ENCODE data around the gene CDK17. TPM values are rescaled to one million over a fixed set of nuclear protein-coding genes. Genes with fewer than 3 reads are reported as not detected.

The CDK17 gene
- total RNA-seq, 4 donors from 2014 or later, result 65.1 to 89.4 (median 71.2) TPM

DNA sequence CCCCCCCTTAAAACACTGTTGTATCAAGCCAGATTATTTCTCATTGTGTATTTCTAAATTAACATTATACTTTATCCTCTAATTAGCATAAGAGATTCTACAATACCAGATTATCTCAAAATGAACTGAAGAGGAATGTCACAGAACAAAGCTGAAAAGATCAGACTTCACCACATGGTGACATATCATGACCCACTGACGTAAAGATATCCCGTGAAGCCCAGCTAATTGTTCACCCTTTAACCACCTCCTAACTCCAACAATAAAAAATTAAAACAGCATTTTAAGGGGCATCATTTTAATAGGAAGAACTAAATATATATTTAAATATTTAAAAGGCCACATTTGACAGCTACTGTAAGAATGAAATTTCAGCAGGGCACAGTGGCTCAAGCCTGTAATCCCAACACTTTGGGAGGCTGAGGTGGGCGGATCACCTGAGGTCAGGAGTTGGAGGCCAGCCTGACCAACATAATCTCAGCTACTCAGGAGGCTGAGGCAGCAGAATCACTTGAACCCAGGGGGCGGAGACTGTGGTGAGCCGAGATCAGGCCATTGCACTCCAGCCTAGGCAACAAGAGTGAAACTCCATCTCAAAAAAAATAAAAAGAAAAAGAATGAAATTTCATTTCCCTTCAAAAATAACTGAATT, 29.0 kb downstream of the CDK17 start:
- Histone ChIP-seq H3K27ac (peak overlapping the region in 1 of 4 donors; percentile 15), H3K27me3 (no peaks in the 10 kb centered on the region), H3K36me3 (no peaks in the 10 kb centered on the region), H3K9me3 (no peaks in the 10 kb centered on the region), H3K4me3 (no peak overlapping the region), H3K4me1 (peaks cover 0 to 78% (median 24%) of the 10 kb centered on the region in 4 donors)
- 54 to 56% methylated on average over 5 of the region's 5 CpGs for WGBS, 2 donors
- TF ChIP-seq, protein P1, sequence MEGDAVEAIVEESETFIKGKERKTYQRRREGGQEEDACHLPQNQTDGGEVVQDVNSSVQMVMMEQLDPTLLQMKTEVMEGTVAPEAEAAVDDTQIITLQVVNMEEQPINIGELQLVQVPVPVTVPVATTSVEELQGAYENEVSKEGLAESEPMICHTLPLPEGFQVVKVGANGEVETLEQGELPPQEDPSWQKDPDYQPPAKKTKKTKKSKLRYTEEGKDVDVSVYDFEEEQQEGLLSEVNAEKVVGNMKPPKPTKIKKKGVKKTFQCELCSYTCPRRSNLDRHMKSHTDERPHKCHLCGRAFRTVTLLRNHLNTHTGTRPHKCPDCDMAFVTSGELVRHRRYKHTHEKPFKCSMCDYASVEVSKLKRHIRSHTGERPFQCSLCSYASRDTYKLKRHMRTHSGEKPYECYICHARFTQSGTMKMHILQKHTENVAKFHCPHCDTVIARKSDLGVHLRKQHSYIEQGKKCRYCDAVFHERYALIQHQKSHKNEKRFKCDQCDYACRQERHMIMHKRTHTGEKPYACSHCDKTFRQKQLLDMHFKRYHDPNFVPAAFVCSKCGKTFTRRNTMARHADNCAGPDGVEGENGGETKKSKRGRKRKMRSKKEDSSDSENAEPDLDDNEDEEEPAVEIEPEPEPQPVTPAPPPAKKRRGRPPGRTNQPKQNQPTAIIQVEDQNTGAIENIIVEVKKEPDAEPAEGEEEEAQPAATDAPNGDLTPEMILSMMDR (IDR thresholded peaks at IDR 0.05), result no peak
- TF ChIP-seq EP300 (IDR thresholded peaks at IDR 0.05) (no peak), POLR2A (IDR thresholded peaks at IDR 0.05) (no peak)
- no peak for DNase-seq (ENCODE audit: low spot score in 2 of 2)

DNA sequence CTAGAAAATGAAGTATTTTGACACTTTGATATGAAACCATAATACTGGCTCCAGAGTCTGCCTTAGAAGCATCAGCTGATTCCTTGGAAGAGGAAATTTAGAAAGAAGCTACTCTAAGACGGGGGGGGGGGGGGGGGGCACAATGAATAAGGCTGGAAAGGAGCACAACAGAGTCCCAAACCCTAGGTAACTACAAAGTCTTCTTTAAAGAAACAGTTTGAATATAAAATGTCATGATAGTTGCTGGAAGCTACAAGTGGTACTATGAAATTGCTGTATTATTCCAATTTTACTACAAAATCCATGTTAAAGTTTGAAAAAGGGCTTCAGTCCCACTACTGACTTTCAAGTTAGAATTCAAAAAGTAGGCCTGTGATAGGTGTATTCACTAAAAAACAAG, 31.6 kb downstream of the CDK17 start:
- Histone ChIP-seq H3K36me3 (no peaks in the 10 kb centered on the region), H3K4me1 (peaks cover 0 to 63% (median 15%) of the 10 kb centered on the region in 4 donors), H3K9me3 (no peaks in the 10 kb centered on the region), H3K4me3 (no peak overlapping the region), H3K27me3 (no peaks in the 10 kb centered on the region), H3K27ac (peak overlapping the region in 1 of 4 donors; percentile 48)
- 20 to 42% methylated on average over 1 of the region's 1 CpG for WGBS, 2 donors
- DNase-seq (ENCODE audit: low spot score in 2 of 2), result no peak
- TF ChIP-seq EP300 (IDR thresholded peaks at IDR 0.05) (no peak), POLR2A (IDR thresholded peaks at IDR 0.05) (no peak)
- TF ChIP-seq, protein P1 (IDR thresholded peaks at IDR 0.05), result no peak

DNA sequence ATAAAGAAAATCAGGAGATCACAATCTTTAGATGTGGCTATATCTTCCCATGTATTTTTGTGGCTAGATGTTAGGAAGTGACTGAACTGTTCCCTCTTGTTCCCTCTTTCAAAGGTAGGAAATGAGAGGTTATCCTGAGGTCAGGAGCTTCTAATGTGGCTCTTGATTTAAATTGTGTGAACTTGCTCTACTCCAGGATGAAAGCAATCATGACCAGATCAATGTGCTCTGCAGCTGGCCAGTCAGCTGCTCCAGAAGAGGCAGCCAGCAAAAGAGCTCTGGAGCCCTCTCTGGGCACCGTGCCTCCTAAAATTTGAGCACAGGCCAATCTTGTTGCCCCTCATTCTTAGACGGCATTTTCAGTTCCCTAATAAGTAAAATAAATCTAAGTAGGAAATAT, 32.0 kb downstream of the CDK17 start:
- H3K27me3 ChIP-seq, result no peaks in the 10 kb centered on the region
- H3K9me3 ChIP-seq, result no peaks in the 10 kb centered on the region
- WGBS, 2 donors, result 5% methylated on average over 2 of the region's 2 CpGs
- H3K4me3 ChIP-seq, result no peak overlapping the region
- DNase-seq (ENCODE audit: low spot score in 2 of 2), result no peak
- TF ChIP-seq POLR2A (IDR thresholded peaks at IDR 0.05) (no peak), EP300 (IDR thresholded peaks at IDR 0.05) (peak in 1 of 2 donors; percentile 22)
- TF ChIP-seq, protein P1 (IDR thresholded peaks at IDR 0.05), result no peak
- H3K4me1 ChIP-seq, result peaks cover 0 to 58% (median 15%) of the 10 kb centered on the region in 4 donors
- H3K27ac ChIP-seq, result peak overlapping the region in 2 of 4 donors; percentile 27 to 48
- H3K36me3 ChIP-seq, result no peaks in the 10 kb centered on the region

DNA sequence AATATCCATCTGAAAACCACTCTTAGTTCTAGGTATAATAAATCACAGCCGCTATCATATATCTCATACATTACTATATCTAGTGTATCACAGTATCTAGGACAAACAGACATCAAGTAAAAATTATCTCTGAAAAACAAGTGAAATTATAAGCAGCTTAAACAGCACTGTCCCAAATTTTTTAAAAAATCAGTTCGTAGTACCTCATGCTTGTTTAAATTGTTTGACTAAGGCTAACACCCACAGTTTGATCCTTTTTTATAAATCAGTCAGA, 33.9 kb downstream of the CDK17 start:
- no peak overlapping the region for H3K27ac ChIP-seq
- no peaks in the 10 kb centered on the region for H3K27me3 ChIP-seq
- DNase-seq (ENCODE audit: low spot score in 2 of 2), result no peak
- WGBS, 2 donors, result 91 to 97% methylated on average over 2 of the region's 2 CpGs
- no peaks in the 10 kb centered on the region for H3K9me3 ChIP-seq
- H3K4me3 ChIP-seq, result no peak overlapping the region
- TF ChIP-seq EP300 (IDR thresholded peaks at IDR 0.05), result no peak
- TF ChIP-seq POLR2A (IDR thresholded peaks at IDR 0.05), result no peak
- TF ChIP-seq, protein P1 (IDR thresholded peaks at IDR 0.05), result no peak
- H3K4me1 ChIP-seq, result peaks cover 0 to 43% (median 9%) of the 10 kb centered on the region in 4 donors
- H3K36me3 ChIP-seq, result no peaks in the 10 kb centered on the region

DNA sequence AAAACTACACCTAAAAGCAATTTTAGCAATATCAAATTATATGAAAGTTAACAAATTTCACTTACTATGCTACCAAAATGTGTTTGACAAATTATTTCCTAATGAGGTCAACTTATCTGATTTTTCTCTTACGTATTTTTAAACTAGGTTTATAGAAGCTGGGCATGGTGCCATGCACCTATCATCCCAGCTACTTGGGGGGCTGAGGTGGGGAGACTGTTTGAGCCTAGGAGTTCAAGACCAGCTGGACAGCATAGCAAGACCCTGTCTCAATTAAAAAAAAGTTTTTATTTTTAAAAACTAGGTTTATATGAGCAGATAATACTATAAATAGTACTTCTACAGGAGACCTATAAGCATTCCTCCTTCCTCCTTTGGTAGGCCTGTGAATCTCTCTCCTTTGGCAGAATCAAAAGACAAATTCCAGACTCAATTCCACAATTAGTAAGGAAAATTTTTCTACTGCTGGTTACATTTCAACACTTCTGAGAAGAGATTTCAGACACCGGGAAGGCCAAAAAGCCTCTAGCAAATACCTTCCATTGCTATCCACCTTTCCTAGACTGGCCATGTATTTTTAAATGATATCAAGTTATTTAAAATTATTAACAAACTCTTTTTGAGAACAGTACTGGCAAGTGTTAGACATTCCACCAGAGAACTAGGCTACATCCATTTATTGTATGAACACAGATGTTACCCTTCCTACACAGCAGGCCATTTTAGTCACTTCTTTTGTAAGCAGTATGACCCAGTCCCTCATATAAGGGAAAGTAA, 34.4 kb downstream of the CDK17 start:
- H3K36me3 ChIP-seq, result no peaks in the 10 kb centered on the region
- H3K27ac ChIP-seq, result no peak overlapping the region
- TF ChIP-seq EP300 (IDR thresholded peaks at IDR 0.05), result no peak
- TF ChIP-seq, protein P1 (IDR thresholded peaks at IDR 0.05), result no peak
- TF ChIP-seq POLR2A (IDR thresholded peaks at IDR 0.05), result no peak
- no peak overlapping the region for H3K4me3 ChIP-seq
- WGBS, 2 donors, result 73 to 87% methylated on average over 2 of the region's 2 CpGs
- no peaks in the 10 kb centered on the region for H3K9me3 ChIP-seq
- DNase-seq (ENCODE audit: low spot score in 2 of 2), result no peak
- peaks cover 0 to 43% (median 10%) of the 10 kb centered on the region in 4 donors for H3K4me1 ChIP-seq
- H3K27me3 ChIP-seq, result no peaks in the 10 kb centered on the region

All from tibial nerve (tissue), 4 donors.